ENCODE data around the gene ATXN7L1. TPM values are rescaled to one million over a fixed set of nuclear protein-coding genes. Genes with fewer than 3 reads are reported as not detected.

Gene ATXN7L1
- total and polyA plus RNA-seq, 2 of the 8 experiments (the other 6 are each of a cell fraction or from before 2014, with no cell fraction given) = 14.3 to 34.0 TPM

DNA sequence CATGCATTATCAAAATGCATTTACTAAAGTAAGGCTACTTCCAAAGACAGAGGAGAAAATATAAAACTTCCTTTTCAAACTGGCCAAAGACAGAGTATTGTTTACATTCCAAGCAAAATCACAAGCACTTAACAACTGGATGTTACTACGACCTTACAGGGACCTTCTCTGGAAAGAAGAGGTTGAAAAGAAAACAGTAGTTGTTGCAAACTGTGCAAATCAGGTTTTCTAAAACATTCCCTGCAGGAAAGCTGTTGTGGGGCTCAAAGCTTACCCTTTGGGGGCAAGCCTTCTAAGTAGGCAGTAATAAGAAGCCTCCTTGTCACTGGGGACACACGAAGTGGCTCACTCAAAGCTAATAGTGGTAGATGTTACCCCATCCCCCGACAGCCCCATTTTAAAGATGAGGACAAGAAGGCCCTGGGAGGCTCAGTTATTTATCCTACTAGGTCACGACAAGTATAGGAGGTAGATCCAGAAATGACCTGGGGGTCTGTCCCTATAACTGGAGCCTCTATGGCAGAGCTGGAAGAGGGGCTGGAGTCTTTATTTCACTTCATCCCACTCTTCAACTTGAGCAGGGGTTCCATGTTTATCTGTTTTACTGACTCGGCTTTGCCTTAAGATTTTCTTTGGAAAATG, 46.6 kb downstream of the ATXN7L1 start (continued):
- TF ChIP-seq NANOG (IDR thresholded peaks at IDR 0.05; ENCODE audit: insufficient read depth, low read depth, low read length, poor library complexity, severe bottlenecking) = no peak
- no peak for TF ChIP-seq RAD21 (IDR thresholded peaks at IDR 0.05 in 1 of 2, conservative IDR thresholded peaks at IDR 0.05 in 1 of 2; ENCODE audit: low read depth in 2 of 2, low read length in 2 of 2)
- TF ChIP-seq, protein P1, sequence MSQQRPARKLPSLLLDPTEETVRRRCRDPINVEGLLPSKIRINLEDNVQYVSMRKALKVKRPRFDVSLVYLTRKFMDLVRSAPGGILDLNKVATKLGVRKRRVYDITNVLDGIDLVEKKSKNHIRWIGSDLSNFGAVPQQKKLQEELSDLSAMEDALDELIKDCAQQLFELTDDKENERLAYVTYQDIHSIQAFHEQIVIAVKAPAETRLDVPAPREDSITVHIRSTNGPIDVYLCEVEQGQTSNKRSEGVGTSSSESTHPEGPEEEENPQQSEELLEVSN (IDR thresholded peaks at IDR 0.05) = no peak
- TF ChIP-seq, protein P2, sequence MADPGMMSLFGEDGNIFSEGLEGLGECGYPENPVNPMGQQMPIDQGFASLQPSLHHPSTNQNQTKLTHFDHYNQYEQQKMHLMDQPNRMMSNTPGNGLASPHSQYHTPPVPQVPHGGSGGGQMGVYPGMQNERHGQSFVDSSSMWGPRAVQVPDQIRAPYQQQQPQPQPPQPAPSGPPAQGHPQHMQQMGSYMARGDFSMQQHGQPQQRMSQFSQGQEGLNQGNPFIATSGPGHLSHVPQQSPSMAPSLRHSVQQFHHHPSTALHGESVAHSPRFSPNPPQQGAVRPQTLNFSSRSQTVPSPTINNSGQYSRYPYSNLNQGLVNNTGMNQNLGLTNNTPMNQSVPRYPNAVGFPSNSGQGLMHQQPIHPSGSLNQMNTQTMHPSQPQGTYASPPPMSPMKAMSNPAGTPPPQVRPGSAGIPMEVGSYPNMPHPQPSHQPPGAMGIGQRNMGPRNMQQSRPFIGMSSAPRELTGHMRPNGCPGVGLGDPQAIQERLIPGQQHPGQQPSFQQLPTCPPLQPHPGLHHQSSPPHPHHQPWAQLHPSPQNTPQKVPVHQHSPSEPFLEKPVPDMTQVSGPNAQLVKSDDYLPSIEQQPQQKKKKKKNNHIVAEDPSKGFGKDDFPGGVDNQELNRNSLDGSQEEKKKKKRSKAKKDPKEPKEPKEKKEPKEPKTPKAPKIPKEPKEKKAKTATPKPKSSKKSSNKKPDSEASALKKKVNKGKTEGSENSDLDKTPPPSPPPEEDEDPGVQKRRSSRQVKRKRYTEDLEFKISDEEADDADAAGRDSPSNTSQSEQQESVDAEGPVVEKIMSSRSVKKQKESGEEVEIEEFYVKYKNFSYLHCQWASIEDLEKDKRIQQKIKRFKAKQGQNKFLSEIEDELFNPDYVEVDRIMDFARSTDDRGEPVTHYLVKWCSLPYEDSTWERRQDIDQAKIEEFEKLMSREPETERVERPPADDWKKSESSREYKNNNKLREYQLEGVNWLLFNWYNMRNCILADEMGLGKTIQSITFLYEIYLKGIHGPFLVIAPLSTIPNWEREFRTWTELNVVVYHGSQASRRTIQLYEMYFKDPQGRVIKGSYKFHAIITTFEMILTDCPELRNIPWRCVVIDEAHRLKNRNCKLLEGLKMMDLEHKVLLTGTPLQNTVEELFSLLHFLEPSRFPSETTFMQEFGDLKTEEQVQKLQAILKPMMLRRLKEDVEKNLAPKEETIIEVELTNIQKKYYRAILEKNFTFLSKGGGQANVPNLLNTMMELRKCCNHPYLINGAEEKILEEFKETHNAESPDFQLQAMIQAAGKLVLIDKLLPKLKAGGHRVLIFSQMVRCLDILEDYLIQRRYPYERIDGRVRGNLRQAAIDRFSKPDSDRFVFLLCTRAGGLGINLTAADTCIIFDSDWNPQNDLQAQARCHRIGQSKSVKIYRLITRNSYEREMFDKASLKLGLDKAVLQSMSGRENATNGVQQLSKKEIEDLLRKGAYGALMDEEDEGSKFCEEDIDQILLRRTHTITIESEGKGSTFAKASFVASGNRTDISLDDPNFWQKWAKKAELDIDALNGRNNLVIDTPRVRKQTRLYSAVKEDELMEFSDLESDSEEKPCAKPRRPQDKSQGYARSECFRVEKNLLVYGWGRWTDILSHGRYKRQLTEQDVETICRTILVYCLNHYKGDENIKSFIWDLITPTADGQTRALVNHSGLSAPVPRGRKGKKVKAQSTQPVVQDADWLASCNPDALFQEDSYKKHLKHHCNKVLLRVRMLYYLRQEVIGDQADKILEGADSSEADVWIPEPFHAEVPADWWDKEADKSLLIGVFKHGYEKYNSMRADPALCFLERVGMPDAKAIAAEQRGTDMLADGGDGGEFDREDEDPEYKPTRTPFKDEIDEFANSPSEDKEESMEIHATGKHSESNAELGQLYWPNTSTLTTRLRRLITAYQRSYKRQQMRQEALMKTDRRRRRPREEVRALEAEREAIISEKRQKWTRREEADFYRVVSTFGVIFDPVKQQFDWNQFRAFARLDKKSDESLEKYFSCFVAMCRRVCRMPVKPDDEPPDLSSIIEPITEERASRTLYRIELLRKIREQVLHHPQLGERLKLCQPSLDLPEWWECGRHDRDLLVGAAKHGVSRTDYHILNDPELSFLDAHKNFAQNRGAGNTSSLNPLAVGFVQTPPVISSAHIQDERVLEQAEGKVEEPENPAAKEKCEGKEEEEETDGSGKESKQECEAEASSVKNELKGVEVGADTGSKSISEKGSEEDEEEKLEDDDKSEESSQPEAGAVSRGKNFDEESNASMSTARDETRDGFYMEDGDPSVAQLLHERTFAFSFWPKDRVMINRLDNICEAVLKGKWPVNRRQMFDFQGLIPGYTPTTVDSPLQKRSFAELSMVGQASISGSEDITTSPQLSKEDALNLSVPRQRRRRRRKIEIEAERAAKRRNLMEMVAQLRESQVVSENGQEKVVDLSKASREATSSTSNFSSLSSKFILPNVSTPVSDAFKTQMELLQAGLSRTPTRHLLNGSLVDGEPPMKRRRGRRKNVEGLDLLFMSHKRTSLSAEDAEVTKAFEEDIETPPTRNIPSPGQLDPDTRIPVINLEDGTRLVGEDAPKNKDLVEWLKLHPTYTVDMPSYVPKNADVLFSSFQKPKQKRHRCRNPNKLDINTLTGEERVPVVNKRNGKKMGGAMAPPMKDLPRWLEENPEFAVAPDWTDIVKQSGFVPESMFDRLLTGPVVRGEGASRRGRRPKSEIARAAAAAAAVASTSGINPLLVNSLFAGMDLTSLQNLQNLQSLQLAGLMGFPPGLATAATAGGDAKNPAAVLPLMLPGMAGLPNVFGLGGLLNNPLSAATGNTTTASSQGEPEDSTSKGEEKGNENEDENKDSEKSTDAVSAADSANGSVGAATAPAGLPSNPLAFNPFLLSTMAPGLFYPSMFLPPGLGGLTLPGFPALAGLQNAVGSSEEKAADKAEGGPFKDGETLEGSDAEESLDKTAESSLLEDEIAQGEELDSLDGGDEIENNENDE (IDR thresholded peaks at IDR 0.05; ENCODE audit: insufficient replicate concordance, low read length) = no peak
- no peak for TF ChIP-seq ASH2L (IDR thresholded peaks at IDR 0.05; ENCODE audit: low read length)
- no peak for TF ChIP-seq HDAC6 (IDR thresholded peaks at IDR 0.05; ENCODE audit: low read depth, low read length)

All from H1 (cell line).